ENCODE measurements around the gene SNRK. TPM values are rescaled to one million over a fixed set of nuclear protein-coding genes. Genes with fewer than 3 reads are reported as not detected.

SNRK gene
- 9.8 and 10.4 TPM in 2 replicates for total RNA-seq

GRCh38 chr3:43286115-43286840, at the start of gene SNRK:
SNRK (plus strand) TSS chr3:43286540; CDS start chr3:43303204, 16,664 bp downstream.

Other genes with a start within 250 kb of the SNRK start
- gene POMGNT2, start 180.5 kb upstream of the SNRK start, total RNA-seq = 3.1 and 4.6 TPM in 2 replicates